K562 treated with DMSO at 1 percent for 24 hours (cell line): Measurements from ENCODE around the gene BRD2. TPM values are rescaled to one million over a fixed set of nuclear protein-coding genes. Genes with fewer than 3 reads are reported as not detected.

Experiments
- total RNA-seq: library from RNA; unstranded; fragments of 300-600 nt; gene quantifications from 2 replicates; pipeline ENCODE4 v1.2.3, GENCODE V29; 2022; ENCODE audit warnings: low read depth; ENCODE audit not compliant: insufficient read depth

The BRD2 gene
- 209 and 229 TPM in 2 replicates for total RNA-seq

DNA sequence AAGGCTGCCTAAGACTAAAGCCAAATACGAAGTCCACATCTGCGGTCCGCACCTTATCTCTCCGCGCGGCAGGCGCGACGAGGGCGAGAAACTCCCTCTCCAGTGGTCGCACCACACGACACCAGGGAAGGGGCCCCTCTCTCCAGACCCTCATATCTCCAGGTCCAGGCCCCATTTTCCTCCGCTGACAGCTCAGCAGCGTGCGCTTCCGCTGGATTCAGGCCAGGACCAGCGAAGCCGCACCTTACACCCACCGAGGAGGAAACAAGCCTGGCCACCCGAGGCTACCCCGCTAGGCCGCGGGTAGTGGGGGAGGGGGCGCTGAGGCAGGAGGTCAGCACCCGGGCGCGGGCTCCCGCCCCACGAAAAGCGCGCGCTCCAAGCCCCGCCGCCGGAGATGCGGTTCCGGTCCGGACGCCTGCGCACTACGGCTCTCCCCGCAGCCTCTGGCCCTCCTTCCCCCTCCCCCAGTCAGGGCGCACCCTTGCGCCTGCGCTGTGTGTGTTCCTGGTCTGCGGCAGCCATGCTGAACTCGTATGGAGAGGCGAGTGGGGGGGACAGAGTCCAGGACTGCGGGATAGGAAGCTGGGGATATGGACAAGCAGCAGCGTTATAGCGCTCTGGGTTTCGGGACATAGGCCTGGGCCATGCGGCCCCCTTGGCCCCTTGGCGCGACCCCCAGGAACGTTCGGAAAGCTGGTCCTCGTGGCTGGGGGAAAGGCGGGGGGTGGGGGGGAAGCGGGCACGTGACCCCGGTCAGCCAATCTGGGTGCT lies at the start of gene BRD2:
BRD2 (plus strand) TSS at position 502 of the 774 bp plus-strand sequence. CDS start 4,305 bp downstream, outside the sequence.

DNA sequence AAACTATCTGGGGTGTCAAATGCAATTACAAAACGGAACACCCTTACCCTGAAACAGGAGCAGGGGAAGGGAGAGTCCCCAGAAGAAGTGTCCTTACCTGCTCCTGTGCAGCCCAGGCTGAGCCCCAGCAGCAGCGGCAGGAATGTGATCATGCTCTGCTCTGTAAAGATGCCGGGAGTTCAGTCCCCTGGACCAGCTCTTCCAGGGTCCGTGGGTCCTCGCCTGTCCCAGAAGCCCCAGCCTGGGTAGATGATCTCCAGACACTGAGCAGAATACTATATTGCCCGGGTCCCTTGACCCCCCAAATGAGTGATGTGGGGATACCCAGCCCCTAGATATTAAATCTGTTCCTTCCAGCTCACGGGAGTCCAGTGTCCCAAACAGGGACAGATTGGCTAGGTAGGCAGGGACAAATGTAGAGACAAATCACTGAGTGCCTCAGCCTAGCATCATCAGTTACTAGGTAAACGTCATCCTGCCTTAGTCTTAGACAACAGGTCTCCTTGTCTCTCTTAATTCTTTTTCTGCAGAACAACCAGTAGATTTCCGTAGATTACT lies 27.7 kb upstream of the BRD2 start, which contains the start of gene HLA-DMB:
HLA-DMB (minus strand) TSS at position 373 of the 558 bp plus-strand sequence; CDS start at position 152, 221 bp downstream.

DNA sequence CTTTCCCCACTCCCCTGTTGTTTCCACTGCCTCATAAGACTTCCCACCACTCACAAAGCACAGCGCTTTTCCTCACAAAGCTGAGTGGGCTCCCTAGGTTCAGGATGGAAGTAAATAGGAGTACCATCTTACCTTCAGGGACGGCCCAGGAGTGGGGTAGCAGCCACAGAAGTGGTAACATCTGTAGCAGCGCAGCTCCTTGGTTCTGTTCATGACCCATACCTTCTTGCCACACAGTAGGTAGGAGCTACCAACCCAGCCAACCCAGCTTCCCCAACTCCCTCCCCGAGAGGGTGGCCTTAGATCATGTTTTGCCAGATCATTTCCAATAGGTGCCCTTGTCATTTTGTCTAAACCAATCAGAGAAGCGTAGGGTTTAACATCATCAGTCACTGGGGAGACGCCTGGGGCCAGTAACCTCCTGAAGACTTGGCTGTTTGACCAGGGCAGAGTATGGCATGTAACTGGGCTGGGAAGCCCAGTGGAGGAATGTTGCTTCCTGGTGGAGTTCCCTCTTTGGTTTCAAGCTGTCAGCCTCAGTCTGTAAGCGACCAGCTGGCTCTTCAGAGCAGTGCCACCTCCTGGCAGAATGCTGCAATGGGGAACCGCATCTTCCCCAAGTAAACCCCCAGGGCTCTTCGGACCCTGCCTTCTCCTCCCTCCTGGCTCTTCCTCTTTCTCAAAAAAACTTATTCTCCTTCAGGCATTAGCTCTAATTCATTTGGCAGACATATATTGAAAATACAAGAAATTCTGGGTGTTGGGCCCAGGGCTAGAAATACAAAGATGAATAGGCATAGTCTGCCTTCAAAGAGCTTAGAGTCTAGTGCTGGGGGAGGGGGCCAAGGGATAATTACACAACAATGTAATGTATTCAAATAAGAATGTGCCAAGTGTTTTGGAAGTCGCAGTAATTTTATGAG lies 15.3 kb upstream of the BRD2 start, which contains the start of gene HLA-DMA:
HLA-DMA (minus strand) TSS at position 281 of the 923 bp plus-strand sequence; CDS start at position 220, 61 bp downstream.

DNA sequence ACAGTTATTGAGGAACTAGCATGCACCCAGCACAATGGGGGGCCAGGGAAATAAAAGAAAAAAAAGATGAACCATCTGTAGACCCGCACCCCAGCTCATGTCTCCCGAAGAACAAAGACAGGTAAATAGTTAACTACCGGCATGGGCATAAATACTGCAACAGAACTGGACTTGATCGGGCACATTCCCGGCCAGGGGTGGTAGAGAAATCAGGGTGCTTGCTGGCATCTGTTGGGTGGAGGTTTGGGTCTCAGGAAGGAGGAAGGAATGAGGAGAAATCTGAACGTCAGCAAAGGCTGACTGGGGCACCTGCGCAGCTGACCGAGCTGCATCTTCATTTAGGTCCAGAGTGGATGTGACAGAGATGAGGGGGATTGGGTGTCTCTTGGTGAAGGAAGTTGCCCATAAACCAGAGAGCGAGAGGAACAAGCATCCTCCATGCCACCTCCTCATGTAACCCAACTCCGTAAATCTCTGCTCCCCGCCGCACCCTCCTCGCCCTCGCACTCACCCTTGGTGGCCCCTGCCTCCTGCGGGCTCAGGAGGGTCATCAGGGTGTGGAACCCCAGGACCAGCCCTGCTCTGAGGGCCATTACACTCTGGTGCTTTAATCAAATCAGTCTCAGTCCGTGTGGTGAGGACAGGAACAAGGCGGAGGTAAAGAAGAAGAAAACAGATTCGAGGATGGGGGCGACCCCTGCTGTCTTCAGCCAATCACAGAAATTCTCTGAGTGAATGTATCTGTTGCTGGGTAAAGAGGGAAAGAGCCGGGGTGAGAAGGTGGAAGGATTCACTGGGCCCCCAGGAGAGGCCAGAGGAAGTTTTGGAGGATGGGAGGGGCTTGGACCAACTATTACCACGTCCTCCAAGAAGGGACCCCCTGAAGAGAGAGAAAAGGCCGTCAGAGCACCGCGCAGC lies 40.8 kb downstream of the BRD2 start, which contains the start of gene HLA-DOA:
HLA-DOA (minus strand) TSS at position 648 of the 918 bp plus-strand sequence.

Other genes starting within 250 kb of the BRD2 start
- gene HLA-DQA2, start 227.2 kb upstream of the BRD2 start, total RNA-seq: not detected in 2 replicates
- not detected in 2 replicates for gene HLA-DQB2, start 205.1 kb upstream of the BRD2 start, total RNA-seq
- 0.74 and 0.86 TPM in 2 replicates for gene HLA-DOB, start 151.6 kb upstream of the BRD2 start, total RNA-seq
- gene TAP2, start 129.9 kb upstream of the BRD2 start, total RNA-seq: 22.6 and 35.8 TPM in 2 replicates
- gene PSMB8, start 124.5 kb upstream of the BRD2 start, total RNA-seq: 26.0 and 31.3 TPM in 2 replicates
- gene TAP1, start 114.9 kb upstream of the BRD2 start, total RNA-seq: 23.8 and 28.4 TPM in 2 replicates
- gene PSMB9, start 114.4 kb upstream of the BRD2 start, total RNA-seq: 73.6 and 76.7 TPM in 2 replicates
- gene HLA-DMB, start 27.6 kb upstream of the BRD2 start, total RNA-seq: not detected in 2 replicates
- gene HLA-DMA, start 15.5 kb upstream of the BRD2 start, total RNA-seq: 0.61 TPM in 1 of 2 replicates, not detected in the other
- not detected in 2 replicates for gene HLA-DOA, start 41.0 kb downstream of the BRD2 start, total RNA-seq
- gene HLA-DPA1, start 105.1 kb downstream of the BRD2 start, total RNA-seq: 0.86 TPM in 1 of 2 replicates, not detected in the other
- 1.3 and 1.9 TPM in 2 replicates for gene HLA-DPB1, start 107.4 kb downstream of the BRD2 start, total RNA-seq
- 0.25 TPM in 2 replicates for gene COL11A2, start 223.9 kb downstream of the BRD2 start, total RNA-seq
- gene RXRB, start 232.1 kb downstream of the BRD2 start, total RNA-seq: 42.1 and 43.1 TPM in 2 replicates
- gene SLC39A7, start 232.3 kb downstream of the BRD2 start, total RNA-seq: 159 and 162 TPM in 2 replicates
- 20.2 and 25.9 TPM in 2 replicates for gene HSD17B8, start 236.1 kb downstream of the BRD2 start, total RNA-seq
- 82.7 and 82.9 TPM in 2 replicates for gene RING1, start 239.9 kb downstream of the BRD2 start, total RNA-seq